Thyroid gland (tissue), 4 donors: ENCODE data around the gene EFNB3. TPM values are rescaled to one million over a fixed set of nuclear protein-coding genes. Genes with fewer than 3 reads are reported as not detected.

ENCODE experiments used
- DNase-seq, 2 donors: peaks; one replicate each; pipeline ENCODE4 v3.0.0-alpha.2; 2019
- H3K27ac ChIP-seq, 3 donors: fragments of 200-600 bp; sonication (generic); 1 replicate in 2 of 3; 2 replicates in 1 of 3; pipeline ENCODE4 v1.5.1; 2016 to 2019; ENCODE audit warnings: mild to moderate bottlenecking in 1 of 3, moderate library complexity in 1 of 3
- H3K27me3 ChIP-seq: fragments of 200-600 bp; sonication (generic); one replicate; pipeline ENCODE4 v1.5.1; 2019
- H3K36me3 ChIP-seq, 2 donors: fragments of 200-600 bp; sonication (generic); one replicate each; pipeline ENCODE4 v1.5.1; 2016 to 2019
- H3K4me1 ChIP-seq, 2 donors: fragments of 200-600 bp; sonication (generic); one replicate each; pipeline ENCODE4 v1.5.1; 2017 to 2019
- H3K4me3 ChIP-seq, 3 donors: fragments of 200-600 bp; sonication (generic); replicated peaks in 1 of 3; 1 replicate in 2 of 3; 2 replicates in 1 of 3; pipeline ENCODE4 v1.5.1; 2016; ENCODE audit warnings: mild to moderate bottlenecking in 1 of 3
- H3K9me3 ChIP-seq: fragments of 200-600 bp; sonication (generic); one replicate; pipeline ENCODE4 v1.5.1; 2017
- CTCF ChIP-seq, 6 experiments: fragments of 200-600 bp in 3 of 6; fragments of 450-650 bp in 3 of 6; sonication (generic) in 3 of 6; IDR thresholded peaks; one replicate each; pipeline ENCODE4 v1.5.1; 2016 to 2019; ENCODE audit warnings: antibody characterized with exemption in 6 of 6, mild to moderate bottlenecking in 2 of 6, inconsistent platforms in 1 of 6, moderate library complexity in 1 of 6
- POLR2A ChIP-seq, 2 donors: fragments of 450-650 bp; IDR thresholded peaks; one replicate each; pipeline ENCODE4 v1.6.1; 2017; ENCODE audit warnings: antibody characterized with exemption in 2 of 2, mild to moderate bottlenecking in 2 of 2, moderate library complexity in 1 of 2
- WGBS, 2 donors: methylation state at CpG; one replicate each; pipeline ENCODE4 v1.1.5; 2017; 5-methylcytosine and 5-hydroxymethylcytosine counted together
- intact Hi-C: fragments of 100-400 bp; cut with DNase I; formaldehyde crosslinking; loops from one replicate; pipeline ENCODE4 v1.15.1; 2023
- total RNA-seq, 4 donors: library from RNA; depleted of rRNA; stranded (reverse); fragments of >200 nt; gene quantifications; one replicate each; pipeline ENCODE4 v1.2.3, GENCODE V29; 2016

Gene EFNB3
- total RNA-seq, 4 donors from 2014 or later, result 0.27 to 0.38 (median 0.33) TPM; not detected in 1

- DNase-seq, result no peak
- H3K4me1 ChIP-seq, result peaks cover 16% of the 10 kb centered on the region in 2 donors
- intact Hi-C loops, result no loop called here
- H3K9me3 ChIP-seq, result no peaks in the 10 kb centered on the region
- no peak overlapping the region for H3K4me3 ChIP-seq
- no peak for TF ChIP-seq POLR2A (IDR thresholded peaks at IDR 0.05)
- TF ChIP-seq CTCF (IDR thresholded peaks at IDR 0.05), result no peak
- WGBS, 2 donors, result 60 to 71% methylated on average over 9 of the region's 9 CpGs
- H3K27me3 ChIP-seq, result no peaks in the 10 kb centered on the region
- H3K27ac ChIP-seq, result no peak overlapping the region
- H3K36me3 ChIP-seq, result no peaks in the 10 kb centered on the region
These were observed 14.7 kb downstream of the EFNB3 start for GRCh38 chr17:7719661-7720060.

GRCh38 chr17:7720125-7720524, 15.1 kb downstream of the EFNB3 start:
- Histone ChIP-seq H3K4me3 (no peak overlapping the region), H3K27ac (no peak overlapping the region), H3K9me3 (no peaks in the 10 kb centered on the region), H3K4me1 (peaks cover 16% of the 10 kb centered on the region in 2 donors), H3K36me3 (no peaks in the 10 kb centered on the region), H3K27me3 (no peaks in the 10 kb centered on the region)
- TF ChIP-seq POLR2A (IDR thresholded peaks at IDR 0.05) (no peak), CTCF (IDR thresholded peaks at IDR 0.05) (no peak)
- no peak for DNase-seq
- intact Hi-C loops, result no loop called here
- WGBS, 2 donors, result 57 to 64% methylated on average over 4 of the region's 4 CpGs

GRCh38 chr17:7721612-7722011, 16.6 kb downstream of the EFNB3 start:
- 74 to 78% methylated on average over 2 of the region's 2 CpGs for WGBS, 2 donors
- Histone ChIP-seq H3K27ac (no peak overlapping the region), H3K4me3 (no peak overlapping the region), H3K27me3 (no peaks in the 10 kb centered on the region), H3K36me3 (no peaks in the 10 kb centered on the region), H3K4me1 (peaks cover 10 to 11% of the 10 kb centered on the region in 2 donors), H3K9me3 (no peaks in the 10 kb centered on the region)
- intact Hi-C loops, result no loop called here
- TF ChIP-seq CTCF (IDR thresholded peaks at IDR 0.05) (no peak), POLR2A (IDR thresholded peaks at IDR 0.05) (no peak)
- no peak for DNase-seq

- H3K4me3 ChIP-seq, result no peak overlapping the region
- no peaks in the 10 kb centered on the region for H3K27me3 ChIP-seq
- intact Hi-C loops, result no loop called here
- H3K4me1 ChIP-seq, result no peaks in the 10 kb centered on the region
- no peak overlapping the region for H3K27ac ChIP-seq
- H3K9me3 ChIP-seq, result no peaks in the 10 kb centered on the region
- no peak for DNase-seq
- TF ChIP-seq POLR2A (IDR thresholded peaks at IDR 0.05) (no peak), CTCF (IDR thresholded peaks at IDR 0.05) (no peak)
- 51 to 56% methylated on average over 3 of the region's 3 CpGs for WGBS, 2 donors
- H3K36me3 ChIP-seq, result no peaks in the 10 kb centered on the region
These were observed 22.9 kb downstream of the EFNB3 start for GRCh38 chr17:7727886-7728285.

GRCh38 chr17:7729816-7730215, 24.8 kb downstream of the EFNB3 start:
- Histone ChIP-seq H3K27me3 (no peaks in the 10 kb centered on the region), H3K4me1 (no peaks in the 10 kb centered on the region), H3K4me3 (no peak overlapping the region), H3K9me3 (no peaks in the 10 kb centered on the region), H3K36me3 (no peaks in the 10 kb centered on the region), H3K27ac (no peak overlapping the region)
- WGBS, 2 donors, result 61 to 73% methylated on average over 1 of the region's 1 CpG
- no peak for DNase-seq
- TF ChIP-seq POLR2A (IDR thresholded peaks at IDR 0.05), result no peak
- TF ChIP-seq CTCF (IDR thresholded peaks at IDR 0.05), result no peak
- intact Hi-C loops, result no loop called here
